ENCODE data around the gene CERCAM. TPM values are rescaled to one million over a fixed set of nuclear protein-coding genes. Genes with fewer than 3 reads are reported as not detected.

The CERCAM gene
- total RNA-seq, 1 donor from 2014 or later: 105 TPM

- no peak overlapping the region for H3K4me3 ChIP-seq (ENCODE audit: low read depth, low read length)
- no peaks in the 10 kb centered on the region for H3K27me3 ChIP-seq (ENCODE audit: control insufficient read depth, insufficient read depth, low read length)
- DNase-seq (ENCODE audit: low read depth): no peak
- TF ChIP-seq, protein P1, sequence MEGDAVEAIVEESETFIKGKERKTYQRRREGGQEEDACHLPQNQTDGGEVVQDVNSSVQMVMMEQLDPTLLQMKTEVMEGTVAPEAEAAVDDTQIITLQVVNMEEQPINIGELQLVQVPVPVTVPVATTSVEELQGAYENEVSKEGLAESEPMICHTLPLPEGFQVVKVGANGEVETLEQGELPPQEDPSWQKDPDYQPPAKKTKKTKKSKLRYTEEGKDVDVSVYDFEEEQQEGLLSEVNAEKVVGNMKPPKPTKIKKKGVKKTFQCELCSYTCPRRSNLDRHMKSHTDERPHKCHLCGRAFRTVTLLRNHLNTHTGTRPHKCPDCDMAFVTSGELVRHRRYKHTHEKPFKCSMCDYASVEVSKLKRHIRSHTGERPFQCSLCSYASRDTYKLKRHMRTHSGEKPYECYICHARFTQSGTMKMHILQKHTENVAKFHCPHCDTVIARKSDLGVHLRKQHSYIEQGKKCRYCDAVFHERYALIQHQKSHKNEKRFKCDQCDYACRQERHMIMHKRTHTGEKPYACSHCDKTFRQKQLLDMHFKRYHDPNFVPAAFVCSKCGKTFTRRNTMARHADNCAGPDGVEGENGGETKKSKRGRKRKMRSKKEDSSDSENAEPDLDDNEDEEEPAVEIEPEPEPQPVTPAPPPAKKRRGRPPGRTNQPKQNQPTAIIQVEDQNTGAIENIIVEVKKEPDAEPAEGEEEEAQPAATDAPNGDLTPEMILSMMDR (IDR thresholded peaks at IDR 0.05; ENCODE audit: insufficient read depth, low read length, poor library complexity, severe bottlenecking): no peak
- H3K36me3 ChIP-seq (ENCODE audit: control insufficient read depth, insufficient read depth, low read length): peaks cover 2% of the 10 kb centered on the region
These were observed 48.4 kb downstream of the CERCAM start for GRCh38 chr9:128469070-128469469.

DNA sequence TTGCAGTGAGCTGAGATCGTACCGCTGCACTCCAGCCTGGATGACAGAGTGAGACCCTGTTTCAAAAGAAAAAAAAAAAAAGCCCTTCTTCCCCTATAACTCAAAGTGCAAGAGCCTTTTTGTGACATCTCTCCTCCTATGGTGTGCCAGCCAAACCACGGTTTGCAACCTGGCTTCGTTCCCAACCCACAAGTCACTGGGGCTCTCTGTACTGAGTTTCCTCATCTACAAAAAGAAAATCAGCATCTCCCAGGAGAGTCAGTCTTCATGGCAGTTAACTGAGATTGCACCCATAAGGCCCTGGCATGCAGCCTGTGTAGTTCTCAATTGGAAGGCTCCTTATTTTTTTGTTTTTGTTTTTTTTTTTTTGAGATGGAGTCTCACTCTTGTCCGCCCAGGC is 49.9 kb downstream of the CERCAM start:
- Histone ChIP-seq H3K4me3 (ENCODE audit: low read depth, low read length) (no peak overlapping the region), H3K36me3 (ENCODE audit: control insufficient read depth, insufficient read depth, low read length) (peaks cover 2% of the 10 kb centered on the region), H3K27me3 (ENCODE audit: control insufficient read depth, insufficient read depth, low read length) (no peaks in the 10 kb centered on the region)
- TF ChIP-seq, protein P1 (IDR thresholded peaks at IDR 0.05; ENCODE audit: insufficient read depth, low read length, poor library complexity, severe bottlenecking): no peak
- DNase-seq (ENCODE audit: low read depth): no peak

GRCh38 chr9:128473104-128473503 is 52.4 kb downstream of the CERCAM start:
- TF ChIP-seq, protein P1 (IDR thresholded peaks at IDR 0.05; ENCODE audit: insufficient read depth, low read length, poor library complexity, severe bottlenecking): no peak
- peaks cover 2% of the 10 kb centered on the region for H3K36me3 ChIP-seq (ENCODE audit: control insufficient read depth, insufficient read depth, low read length)
- no peak for DNase-seq (ENCODE audit: low read depth)
- no peaks in the 10 kb centered on the region for H3K27me3 ChIP-seq (ENCODE audit: control insufficient read depth, insufficient read depth, low read length)
- H3K4me3 ChIP-seq (ENCODE audit: low read depth, low read length): no peak overlapping the region

DNA sequence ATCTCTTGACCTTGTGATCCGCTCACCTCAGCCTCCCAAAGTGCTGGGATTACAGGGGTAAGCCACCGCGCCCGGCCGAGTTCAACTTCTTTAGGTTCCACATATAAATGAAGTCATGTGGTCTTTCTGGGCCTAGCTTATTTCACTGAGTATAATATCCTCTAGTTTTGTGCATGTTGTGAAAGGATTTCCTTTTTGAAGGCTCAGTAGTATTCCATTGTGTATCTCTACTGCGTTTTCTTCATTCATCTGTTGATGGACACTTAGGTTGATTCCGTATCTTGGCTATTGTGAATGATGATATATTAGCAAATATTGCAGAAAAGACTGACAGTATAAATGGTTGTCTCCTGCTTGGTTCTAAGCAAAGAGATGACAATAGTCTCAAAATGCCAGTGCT is 55.2 kb downstream of the CERCAM start:
- DNase-seq (ENCODE audit: low read depth): no peak
- Histone ChIP-seq H3K4me3 (ENCODE audit: low read depth, low read length) (no peak overlapping the region), H3K36me3 (ENCODE audit: control insufficient read depth, insufficient read depth, low read length) (peaks cover 2% of the 10 kb centered on the region), H3K27me3 (ENCODE audit: control insufficient read depth, insufficient read depth, low read length) (no peaks in the 10 kb centered on the region)
- TF ChIP-seq, protein P1 (IDR thresholded peaks at IDR 0.05; ENCODE audit: insufficient read depth, low read length, poor library complexity, severe bottlenecking): no peak

DNA sequence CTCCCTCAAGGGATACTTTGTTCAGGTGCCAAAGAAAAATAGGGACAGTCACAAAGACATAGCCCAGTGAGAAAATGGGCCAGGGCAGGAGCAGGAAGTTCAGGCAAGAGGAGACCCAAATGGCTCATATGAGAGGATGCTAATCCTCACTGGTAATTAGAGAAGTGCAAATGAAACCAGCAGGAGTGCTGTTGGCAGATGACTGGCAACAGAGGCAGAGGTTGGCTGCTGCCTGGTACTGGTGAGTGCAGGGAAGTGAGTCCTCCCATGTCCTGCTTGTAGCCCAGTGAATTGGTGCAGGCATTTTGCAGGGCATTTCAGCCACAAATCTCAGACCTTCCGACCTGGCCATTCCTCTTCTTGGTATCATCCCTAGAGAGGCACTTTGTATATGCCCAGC is 58.6 kb downstream of the CERCAM start:
- no peaks in the 10 kb centered on the region for H3K27me3 ChIP-seq (ENCODE audit: control insufficient read depth, insufficient read depth, low read length)
- DNase-seq (ENCODE audit: low read depth): no peak
- TF ChIP-seq, protein P1 (IDR thresholded peaks at IDR 0.05; ENCODE audit: insufficient read depth, low read length, poor library complexity, severe bottlenecking): no peak
- no peak overlapping the region for H3K4me3 ChIP-seq (ENCODE audit: low read depth, low read length)
- H3K36me3 ChIP-seq (ENCODE audit: control insufficient read depth, insufficient read depth, low read length): no peaks in the 10 kb centered on the region

DNA sequence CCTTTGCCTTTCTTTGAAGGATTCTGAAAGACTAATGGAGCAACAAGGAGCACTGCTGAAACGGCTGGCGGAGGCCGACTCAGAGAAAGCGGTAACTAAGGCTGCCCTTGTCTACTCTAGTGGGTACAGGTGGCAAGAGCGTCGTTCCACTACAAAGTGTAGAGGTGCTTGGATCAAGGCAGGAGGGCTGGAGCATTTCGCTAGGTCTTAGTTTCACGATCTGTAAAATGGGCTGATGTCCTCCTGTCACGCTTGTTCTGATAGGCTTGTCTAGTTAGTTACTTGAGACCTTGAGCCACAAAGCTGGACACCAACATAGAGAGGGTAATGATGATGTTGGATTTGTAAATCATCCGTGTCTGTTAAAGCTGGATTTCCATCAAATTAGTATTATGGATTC is 60.9 kb downstream of the CERCAM start:
- H3K36me3 ChIP-seq (ENCODE audit: control insufficient read depth, insufficient read depth, low read length): no peaks in the 10 kb centered on the region
- H3K4me3 ChIP-seq (ENCODE audit: low read depth, low read length): no peak overlapping the region
- TF ChIP-seq, protein P1 (IDR thresholded peaks at IDR 0.05; ENCODE audit: insufficient read depth, low read length, poor library complexity, severe bottlenecking): no peak
- no peak for DNase-seq (ENCODE audit: low read depth)
- H3K27me3 ChIP-seq (ENCODE audit: control insufficient read depth, insufficient read depth, low read length): no peaks in the 10 kb centered on the region

All from kidney epithelial cell (primary cell).